T-helper 1 cell treated with Interleukin-12 subunit alpha and Interleukin-12 subunit beta and Interleukin-4 antibody, amounts not matched to agents 30 μg/mL and 1 μg/mL, for 36 hours (primary cell): ENCODE measurements around the gene NKX2-2.

Experiments
- H3K27ac Mint-ChIP-seq: one replicate; pipeline ENCODE4 v1.8.0; 2021; ENCODE audit warnings: mild to moderate bottlenecking, mixed read lengths
- H3K27me3 Mint-ChIP-seq: one replicate; pipeline ENCODE4 v1.8.0; 2021; ENCODE audit warnings: low read depth, mixed read lengths
- H3K36me3 Mint-ChIP-seq: one replicate; pipeline ENCODE4 v1.8.0; 2021; ENCODE audit warnings: low read depth, mixed read lengths
- H3K4me1 Mint-ChIP-seq: one replicate; pipeline ENCODE4 v1.8.0; 2021; ENCODE audit warnings: low read depth, mixed read lengths
- H3K4me3 Mint-ChIP-seq: one replicate; pipeline ENCODE4 v1.8.0; 2021; ENCODE audit warnings: mild to moderate bottlenecking, moderate library complexity, mixed read lengths
- H3K9me3 Mint-ChIP-seq: one replicate; pipeline ENCODE4 v1.8.0; 2021; ENCODE audit warnings: mixed read lengths

NKX2-2 gene

GRCh38 chr20:21508230-21509078 is 5.4 kb downstream of the NKX2-2 start:
- H3K9me3 Mint-ChIP-seq = no peaks in the 10 kb centered on the region
- H3K4me1 Mint-ChIP-seq = peaks cover 21% of the 10 kb centered on the region
- peaks cover 3% of the 10 kb centered on the region for H3K36me3 Mint-ChIP-seq
- H3K27ac Mint-ChIP-seq = peak overlapping the region; percentile 46
- peaks cover 83% of the 10 kb centered on the region for H3K27me3 Mint-ChIP-seq
- peak overlapping the region; percentile 32 for H3K4me3 Mint-ChIP-seq

- H3K27ac Mint-ChIP-seq = peak overlapping the region; percentile 46
- H3K27me3 Mint-ChIP-seq = peaks cover 75% of the 10 kb centered on the region
- H3K4me1 Mint-ChIP-seq = peaks cover 21% of the 10 kb centered on the region
- H3K36me3 Mint-ChIP-seq = peaks cover 3% of the 10 kb centered on the region
- H3K4me3 Mint-ChIP-seq = peak overlapping the region; percentile 32
- no peaks in the 10 kb centered on the region for H3K9me3 Mint-ChIP-seq
Observed at GRCh38 chr20:21507400-21508229, 6.2 kb downstream of the NKX2-2 start.

GRCh38 chr20:21505810-21506530 is 7.9 kb downstream of the NKX2-2 start:
- Mint-ChIP-seq H3K4me1 (peaks cover 17% of the 10 kb centered on the region), H3K4me3 (no peak overlapping the region), H3K27ac (no peak overlapping the region), H3K36me3 (peaks cover 3% of the 10 kb centered on the region), H3K27me3 (peaks cover 62% of the 10 kb centered on the region), H3K9me3 (no peaks in the 10 kb centered on the region)

- Mint-ChIP-seq H3K27me3 (peaks cover 56% of the 10 kb centered on the region), H3K27ac (peak overlapping the region; percentile 36), H3K4me1 (peaks cover 14% of the 10 kb centered on the region)
Observed at GRCh38 chr20:21505161-21505809, 8.6 kb downstream of the NKX2-2 start.

GRCh38 chr20:21504323-21504722 is 9.5 kb downstream of the NKX2-2 start:
- no peaks in the 10 kb centered on the region for H3K9me3 Mint-ChIP-seq
- H3K27me3 Mint-ChIP-seq = peaks cover 48% of the 10 kb centered on the region
- no peak overlapping the region for H3K4me3 Mint-ChIP-seq
- H3K4me1 Mint-ChIP-seq = peaks cover 9% of the 10 kb centered on the region
- peaks cover 3% of the 10 kb centered on the region for H3K36me3 Mint-ChIP-seq
- H3K27ac Mint-ChIP-seq = no peak overlapping the region

More at GRCh38 chr20:21505161-21505809, 8.6 kb downstream of the NKX2-2 start:
- peak overlapping the region; percentile 11 for H3K4me3 Mint-ChIP-seq
- H3K36me3 Mint-ChIP-seq = peaks cover 3% of the 10 kb centered on the region
- H3K9me3 Mint-ChIP-seq = no peaks in the 10 kb centered on the region

- Mint-ChIP-seq H3K27me3 (peaks cover 39% of the 10 kb centered on the region), H3K4me1 (peaks cover 9% of the 10 kb centered on the region), H3K4me3 (no peak overlapping the region), H3K27ac (no peak overlapping the region), H3K9me3 (no peaks in the 10 kb centered on the region), H3K36me3 (peaks cover 3% of the 10 kb centered on the region)
Observed at GRCh38 chr20:21503345-21503744, 10.5 kb downstream of the NKX2-2 start.

GRCh38 chr20:21501184-21501583 is 12.7 kb downstream of the NKX2-2 start:
- Mint-ChIP-seq H3K4me3 (no peak overlapping the region), H3K27me3 (peaks cover 20% of the 10 kb centered on the region), H3K36me3 (no peaks in the 10 kb centered on the region), H3K27ac (no peak overlapping the region), H3K4me1 (peaks cover 4% of the 10 kb centered on the region), H3K9me3 (no peaks in the 10 kb centered on the region)

- H3K9me3 Mint-ChIP-seq = no peaks in the 10 kb centered on the region
- peaks cover 4% of the 10 kb centered on the region for H3K4me1 Mint-ChIP-seq
- no peak overlapping the region for H3K4me3 Mint-ChIP-seq
- no peaks in the 10 kb centered on the region for H3K36me3 Mint-ChIP-seq
- peaks cover 20% of the 10 kb centered on the region for H3K27me3 Mint-ChIP-seq
- H3K27ac Mint-ChIP-seq = no peak overlapping the region
Observed at GRCh38 chr20:21500599-21500998, 13.3 kb downstream of the NKX2-2 start.

GRCh38 chr20:21499641-21500040 is 14.2 kb downstream of the NKX2-2 start:
- Mint-ChIP-seq H3K36me3 (no peaks in the 10 kb centered on the region), H3K27me3 (peaks cover 13% of the 10 kb centered on the region), H3K27ac (no peak overlapping the region)

GRCh38 chr20:21498635-21499034 is 15.2 kb downstream of the NKX2-2 start:
- Mint-ChIP-seq H3K9me3 (no peaks in the 10 kb centered on the region), H3K4me3 (no peak overlapping the region), H3K36me3 (no peaks in the 10 kb centered on the region), H3K27ac (no peak overlapping the region), H3K27me3 (peaks cover 17% of the 10 kb centered on the region), H3K4me1 (no peaks in the 10 kb centered on the region)

More at GRCh38 chr20:21499641-21500040, 14.2 kb downstream of the NKX2-2 start:
- Mint-ChIP-seq H3K4me3 (no peak overlapping the region), H3K4me1 (no peaks in the 10 kb centered on the region), H3K9me3 (no peaks in the 10 kb centered on the region)

- Mint-ChIP-seq H3K4me1 (no peaks in the 10 kb centered on the region), H3K27me3 (peaks cover 17% of the 10 kb centered on the region), H3K4me3 (no peak overlapping the region), H3K36me3 (no peaks in the 10 kb centered on the region), H3K9me3 (no peaks in the 10 kb centered on the region), H3K27ac (no peak overlapping the region)
Observed at GRCh38 chr20:21498195-21498594, 15.7 kb downstream of the NKX2-2 start.

- Mint-ChIP-seq H3K4me1 (no peaks in the 10 kb centered on the region), H3K9me3 (no peaks in the 10 kb centered on the region), H3K4me3 (no peak overlapping the region), H3K36me3 (no peaks in the 10 kb centered on the region), H3K27ac (no peak overlapping the region), H3K27me3 (peaks cover 30% of the 10 kb centered on the region)
Observed at GRCh38 chr20:21496452-21496851, 17.4 kb downstream of the NKX2-2 start.

GRCh38 chr20:21493049-21493448 is 20.8 kb downstream of the NKX2-2 start:
- H3K27me3 Mint-ChIP-seq = peaks cover 50% of the 10 kb centered on the region
- no peak overlapping the region for H3K27ac Mint-ChIP-seq
- H3K4me3 Mint-ChIP-seq = no peak overlapping the region
- no peaks in the 10 kb centered on the region for H3K9me3 Mint-ChIP-seq
- no peaks in the 10 kb centered on the region for H3K36me3 Mint-ChIP-seq
- H3K4me1 Mint-ChIP-seq = no peaks in the 10 kb centered on the region

GRCh38 chr20:21490105-21490504 is 23.8 kb downstream of the NKX2-2 start:
- H3K4me3 Mint-ChIP-seq = no peak overlapping the region
- H3K9me3 Mint-ChIP-seq = no peaks in the 10 kb centered on the region
- no peak overlapping the region for H3K27ac Mint-ChIP-seq
- H3K27me3 Mint-ChIP-seq = peaks cover 57% of the 10 kb centered on the region
- H3K36me3 Mint-ChIP-seq = no peaks in the 10 kb centered on the region
- no peaks in the 10 kb centered on the region for H3K4me1 Mint-ChIP-seq
